BJ (cell line): ENCODE data around the gene MANBA. TPM values are rescaled to one million over a fixed set of nuclear protein-coding genes. Genes with fewer than 3 reads are reported as not detected.

ENCODE experiments used
- CTCF ChIA-PET: fragments of 350-600 bp; formaldehyde crosslinking; extraction: SDS; loops from one replicate; lab custom pipeline; 2021; ENCODE audit warnings: antibody characterized with exemption, inconsistent platforms; lab: Yijun Ruan, JAX
- POLR2A ChIA-PET: fragments of 300-600 bp; sonication (Branson Sonifier 250); formaldehyde crosslinking; extraction: SDS; loops from one replicate; lab custom pipeline; 2021; ENCODE audit warnings: antibody characterized with exemption; lab: Charles Lee
- DNase-seq: peaks from one replicate; pipeline ENCODE4 v3.0.0-alpha.2; 2011; ENCODE audit warnings: low read depth
- H3K27me3 ChIP-seq: 2 replicates; pipeline ENCODE4 v1.6.0; 2011; ENCODE audit warnings: low read length; ENCODE audit not compliant: control insufficient read depth, insufficient read depth
- H3K36me3 ChIP-seq: 2 replicates; pipeline ENCODE4 v1.5.1; 2011; ENCODE audit warnings: low read length; ENCODE audit not compliant: control insufficient read depth, insufficient read depth
- H3K4me3 ChIP-seq: 2 replicates; pipeline ENCODE4 v1.5.1; 2011; ENCODE audit warnings: low read depth, mild to moderate bottlenecking, control low read depth, low read length
- CTCF ChIP-seq: IDR thresholded peaks from 2 replicates; pipeline ENCODE4 v1.5.1; 2011; ENCODE audit warnings: low read depth, mild to moderate bottlenecking, control low read depth, inconsistent platforms, low read length, moderate library complexity; ENCODE audit not compliant: insufficient read depth
- polyA plus RNA-seq: library from polyadenylated mRNA; depleted of rRNA; stranded (reverse); fragments of >200 nt; gene quantifications from 2 replicates; pipeline ENCODE4 v1.2.3, GENCODE V29; 2011

The MANBA gene
- polyA plus RNA-seq, 1 experiment = 6.3 TPM

GRCh38 chr4:102599886-102600285, 160.9 kb downstream of the MANBA start:
- no peak for TF ChIP-seq CTCF
- ChIA-PET POLR2A (no interaction called here), CTCF (interaction anchor here (0.7 kb wide), 1 partner anchor 16 kb away, joined by 3 read pairs; no protein-coding TSS in a partner anchor)
- Histone ChIP-seq H3K27me3 (no peaks in the 10 kb centered on the region), H3K4me3 (no peak overlapping the region), H3K36me3 (peaks cover 4% of the 10 kb centered on the region)
- no peak for DNase-seq

GRCh38 chr4:102599455-102599854, 161.3 kb downstream of the MANBA start:
- no peak overlapping the region for H3K4me3 ChIP-seq
- H3K27me3 ChIP-seq = no peaks in the 10 kb centered on the region
- ChIA-PET CTCF (interaction anchor here (0.7 kb wide), 1 partner anchor 17 kb away, joined by 3 read pairs; no protein-coding TSS in a partner anchor), POLR2A (no interaction called here)
- TF ChIP-seq CTCF = no peak
- peaks cover 5% of the 10 kb centered on the region for H3K36me3 ChIP-seq
- DNase-seq = no peak

GRCh38 chr4:102598762-102599374, 161.9 kb downstream of the MANBA start:
- POLR2A ChIA-PET = no interaction called here
- Histone ChIP-seq H3K36me3 (peaks cover 7% of the 10 kb centered on the region), H3K27me3 (no peaks in the 10 kb centered on the region), H3K4me3 (no peak overlapping the region)
- no peak for DNase-seq
- no peak for TF ChIP-seq CTCF
- CTCF ChIA-PET = interaction anchor here (0.7 kb wide), 1 partner anchor 18 kb away, joined by 3 read pairs; no protein-coding TSS in a partner anchor

- no peak for TF ChIP-seq CTCF
- ChIA-PET CTCF (interaction anchor here (0.6 kb wide), 1 partner anchor 34 kb away, joined by 3 read pairs; no protein-coding TSS in a partner anchor), POLR2A (no interaction called here)
- no peak for DNase-seq
- Histone ChIP-seq H3K27me3 (no peaks in the 10 kb centered on the region), H3K36me3 (peaks cover 7% of the 10 kb centered on the region), H3K4me3 (no peak overlapping the region)
These were observed 162.5 kb downstream of the MANBA start for GRCh38 chr4:102598086-102598761.

GRCh38 chr4:102596532-102596931, 164.2 kb downstream of the MANBA start:
- DNase-seq = no peak
- Histone ChIP-seq H3K27me3 (no peaks in the 10 kb centered on the region), H3K4me3 (no peak overlapping the region), H3K36me3 (peaks cover 5% of the 10 kb centered on the region)
- no peak for TF ChIP-seq CTCF
- CTCF ChIA-PET = interaction anchor here (0.7 to 1.0 kb wide), 2 partner anchors 13 to 511 kb away, joined by 3 read pairs; no protein-coding TSS in a partner anchor
- POLR2A ChIA-PET = no interaction called here
